Natural killer cell (primary cell): ENCODE data around the gene ARID1B. TPM values are rescaled to one million over a fixed set of nuclear protein-coding genes. Genes with fewer than 3 reads are reported as not detected.
A peak's percentile ranks its signal among the peaks of the same experiment; 100 is the strongest.

Experiments
- ATAC-seq, 3 donors: fragments of 150-1000 bp in 2 of 3; fragments of 200-7000 bp in 1 of 3; cut with Tn5 transposase; 1 replicate in 1 of 3; 2 replicates in 2 of 3; pipeline ENCODE4 v1.10.0; 2021; ENCODE audit warnings: mild to moderate bottlenecking in 2 of 3, moderate library complexity in 2 of 3
- DNase-seq, 2 donors: peaks; one replicate each; pipeline versions ENCODE4 v3.0.0 to v3.0.0-alpha.2; 2013 to 2021; ENCODE audit warnings: mixed read lengths in 1 of 2
- H3K27ac ChIP-seq: one replicate; pipeline ENCODE4 v1.5.1; 2013; ENCODE audit warnings: mild to moderate bottlenecking, low read length
- H3K27me3 ChIP-seq: one replicate; pipeline ENCODE4 v1.6.1; 2013; ENCODE audit warnings: low read length; ENCODE audit not compliant: control insufficient read depth, insufficient read depth
- H3K36me3 ChIP-seq: one replicate; pipeline ENCODE4 v1.6.1; 2013; ENCODE audit warnings: low read length; ENCODE audit not compliant: control insufficient read depth, insufficient read depth
- H3K4me1 ChIP-seq: one replicate; pipeline ENCODE4 v1.6.1; 2013; ENCODE audit warnings: low read length; ENCODE audit not compliant: control insufficient read depth, insufficient read depth
- H3K4me3 ChIP-seq: one replicate; pipeline ENCODE4 v1.5.1; 2013; ENCODE audit warnings: low read length
- H3K9me3 ChIP-seq: one replicate; pipeline ENCODE4 v1.6.1; 2013; ENCODE audit warnings: low read length; ENCODE audit not compliant: control insufficient read depth, insufficient read depth
- H3K27ac Mint-ChIP-seq, 2 donors: one replicate each; pipeline ENCODE4 v1.8.0; 2022; ENCODE audit warnings: mild to moderate bottlenecking in 2 of 2, mixed read lengths in 2 of 2, moderate library complexity in 1 of 2
- H3K27me3 Mint-ChIP-seq, 2 donors: one replicate each; pipeline ENCODE4 v1.8.0; 2022; ENCODE audit warnings: low read depth in 2 of 2, mixed read lengths in 2 of 2
- H3K36me3 Mint-ChIP-seq: one replicate; pipeline ENCODE4 v1.8.0; 2022; ENCODE audit warnings: mixed read lengths
- H3K4me1 Mint-ChIP-seq, 2 donors: one replicate each; pipeline ENCODE4 v1.8.0; 2022; ENCODE audit warnings: mixed read lengths in 2 of 2
- H3K4me3 Mint-ChIP-seq: one replicate; pipeline ENCODE4 v1.8.0; 2022; ENCODE audit warnings: mild to moderate bottlenecking, moderate library complexity, mixed read lengths
- H3K9me3 Mint-ChIP-seq, 2 donors: one replicate each; pipeline ENCODE4 v1.8.0; 2022; ENCODE audit warnings: mixed read lengths in 2 of 2
- WGBS: methylation state at CpG from one replicate; pipeline ENCODE4 v1.1.7; 2013; ENCODE audit warnings: missing lambda C conversion rate; ENCODE audit not compliant: insufficient coverage; 5-methylcytosine and 5-hydroxymethylcytosine counted together
- intact Hi-C: fragments of 100-400 bp; cut with micrococcal nuclease; formaldehyde crosslinking; loops from one replicate; pipeline ENCODE4 v1.14.2; 2022
- total RNA-seq, 4 donors: library from RNA; stranded (reverse); fragments of 120-200 nt in 1 of 4; gene quantifications; one replicate each; pipeline versions ENCODE4 v1.2.3 to v1.2.4, GENCODE V29; 2013 to 2022
- TF ChIP-seq, protein P1 (sequence below): fragments of 200-600 bp; IDR thresholded peaks from one replicate; pipeline ENCODE4 v1.8.0; 2022; ENCODE audit warnings: antibody characterized with exemption

The ARID1B gene
- total RNA-seq, 3 donors from 2014 or later (not counting 1 experiment from before 2014, with no cell fraction given) = 180 to 201 (median 189) TPM

DNA sequence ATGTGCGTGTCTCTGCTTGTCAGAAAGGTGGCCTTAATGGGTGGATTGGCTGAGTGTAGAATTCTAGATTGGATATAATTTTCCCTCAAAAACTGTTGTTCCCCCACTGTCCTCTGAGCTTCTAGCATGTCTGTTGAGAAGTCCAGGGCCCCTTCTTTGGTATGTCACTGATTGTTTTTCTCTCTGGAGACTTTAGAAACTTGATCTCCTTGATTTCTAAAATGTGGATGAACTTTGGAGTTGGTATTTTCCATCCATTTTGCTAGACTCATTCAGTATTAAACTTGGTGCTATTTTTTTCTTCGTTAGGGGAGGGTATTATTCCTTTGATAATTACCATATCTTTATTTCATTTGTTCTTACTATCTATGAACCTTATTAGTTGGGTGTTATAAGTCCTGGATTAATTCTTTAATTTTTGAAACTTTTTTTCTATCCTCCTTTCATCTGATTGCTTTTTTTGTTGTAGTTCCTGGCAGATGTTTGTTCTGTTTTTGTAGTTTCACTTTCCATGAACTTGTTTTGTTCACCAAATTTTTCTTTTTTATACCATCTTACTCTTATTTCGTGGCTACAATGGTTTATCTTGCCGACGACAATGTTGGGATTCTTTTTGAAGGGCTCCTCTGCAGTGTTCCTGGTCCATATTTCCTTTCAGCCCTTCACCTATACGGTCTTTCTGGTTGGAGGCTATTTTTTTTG, 68.4 kb downstream of the ARID1B start:
- TF ChIP-seq, protein P1, sequence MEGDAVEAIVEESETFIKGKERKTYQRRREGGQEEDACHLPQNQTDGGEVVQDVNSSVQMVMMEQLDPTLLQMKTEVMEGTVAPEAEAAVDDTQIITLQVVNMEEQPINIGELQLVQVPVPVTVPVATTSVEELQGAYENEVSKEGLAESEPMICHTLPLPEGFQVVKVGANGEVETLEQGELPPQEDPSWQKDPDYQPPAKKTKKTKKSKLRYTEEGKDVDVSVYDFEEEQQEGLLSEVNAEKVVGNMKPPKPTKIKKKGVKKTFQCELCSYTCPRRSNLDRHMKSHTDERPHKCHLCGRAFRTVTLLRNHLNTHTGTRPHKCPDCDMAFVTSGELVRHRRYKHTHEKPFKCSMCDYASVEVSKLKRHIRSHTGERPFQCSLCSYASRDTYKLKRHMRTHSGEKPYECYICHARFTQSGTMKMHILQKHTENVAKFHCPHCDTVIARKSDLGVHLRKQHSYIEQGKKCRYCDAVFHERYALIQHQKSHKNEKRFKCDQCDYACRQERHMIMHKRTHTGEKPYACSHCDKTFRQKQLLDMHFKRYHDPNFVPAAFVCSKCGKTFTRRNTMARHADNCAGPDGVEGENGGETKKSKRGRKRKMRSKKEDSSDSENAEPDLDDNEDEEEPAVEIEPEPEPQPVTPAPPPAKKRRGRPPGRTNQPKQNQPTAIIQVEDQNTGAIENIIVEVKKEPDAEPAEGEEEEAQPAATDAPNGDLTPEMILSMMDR = no peak
- Histone ChIP-seq H3K27ac (no peak overlapping the region), H3K27me3 (no peaks in the 10 kb centered on the region), H3K4me1 (peaks cover 21% of the 10 kb centered on the region), H3K9me3 (no peaks in the 10 kb centered on the region), H3K36me3 (no peaks in the 10 kb centered on the region), H3K4me3 (no peak overlapping the region)
- Mint-ChIP-seq H3K27me3 (no peaks in the 10 kb centered on the region), H3K4me3 (peak overlapping the region; percentile 38), H3K9me3 (no peaks in the 10 kb centered on the region), H3K4me1 (peaks cover 94 to 97% of the 10 kb centered on the region in 2 donors), H3K36me3 (no peaks in the 10 kb centered on the region), H3K27ac (peak overlapping the region; percentile 56 to 84)
- ATAC-seq (no peak), DNase-seq (no peak)
- intact Hi-C loops = no loop called here
- WGBS = 48% methylated on average over 4 of the region's 6 CpGs

DNA sequence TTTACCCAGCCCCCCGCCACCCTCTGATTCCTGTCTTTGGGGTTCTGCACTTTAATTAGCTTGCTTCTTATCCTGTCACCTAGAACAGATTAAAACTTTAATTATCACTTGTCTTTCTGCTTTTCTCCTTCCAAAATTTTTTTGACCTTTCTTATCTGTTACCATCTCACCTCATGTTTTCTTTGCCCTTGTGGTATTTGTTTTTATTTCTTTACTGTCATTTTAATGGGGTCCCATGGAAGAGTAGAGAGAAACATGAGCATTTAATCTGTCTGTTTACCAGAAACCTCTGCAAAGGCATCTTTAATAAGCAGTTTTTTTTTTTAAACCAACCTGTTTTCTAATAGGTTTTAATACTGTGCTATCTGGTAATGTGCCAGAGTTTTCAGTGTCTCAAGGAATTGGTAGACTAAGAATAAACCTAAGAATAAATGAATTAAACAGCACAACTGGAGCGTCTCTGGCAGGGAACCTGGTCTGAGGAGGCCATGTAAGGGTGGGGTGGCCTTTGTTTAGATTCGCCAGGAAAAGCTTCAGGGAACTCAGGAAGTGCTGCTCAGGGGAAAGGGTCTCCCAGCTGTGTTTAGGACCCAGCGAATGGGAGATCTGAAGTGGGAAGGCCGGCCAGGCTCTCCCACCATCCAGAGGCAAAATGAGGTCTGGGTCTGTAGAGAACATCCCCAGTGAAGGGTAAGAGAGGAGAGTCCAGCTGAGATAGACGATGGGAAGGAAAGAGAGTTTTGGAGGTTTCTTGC, 69.8 kb downstream of the ARID1B start:
- H3K36me3 ChIP-seq = no peaks in the 10 kb centered on the region
- no peak overlapping the region for H3K27ac ChIP-seq
- peaks cover 95 to 96% of the 10 kb centered on the region in 2 donors for H3K4me1 Mint-ChIP-seq
- WGBS = 86% methylated on average over 6 of the region's 6 CpGs
- no peaks in the 10 kb centered on the region for H3K36me3 Mint-ChIP-seq
- TF ChIP-seq, protein P1 = no peak
- no peaks in the 10 kb centered on the region for H3K27me3 Mint-ChIP-seq
- no peaks in the 10 kb centered on the region for H3K9me3 ChIP-seq
- H3K27ac Mint-ChIP-seq = peak overlapping the region; percentile 27 to 55
- intact Hi-C loops = no loop called here
- H3K9me3 Mint-ChIP-seq = no peaks in the 10 kb centered on the region
- no peak for DNase-seq
- no peak overlapping the region for H3K4me3 ChIP-seq
- H3K4me1 ChIP-seq = peaks cover 18% of the 10 kb centered on the region
- no peaks in the 10 kb centered on the region for H3K27me3 ChIP-seq
- peak overlapping the region; percentile 56 for H3K4me3 Mint-ChIP-seq
- no peak for ATAC-seq

DNA sequence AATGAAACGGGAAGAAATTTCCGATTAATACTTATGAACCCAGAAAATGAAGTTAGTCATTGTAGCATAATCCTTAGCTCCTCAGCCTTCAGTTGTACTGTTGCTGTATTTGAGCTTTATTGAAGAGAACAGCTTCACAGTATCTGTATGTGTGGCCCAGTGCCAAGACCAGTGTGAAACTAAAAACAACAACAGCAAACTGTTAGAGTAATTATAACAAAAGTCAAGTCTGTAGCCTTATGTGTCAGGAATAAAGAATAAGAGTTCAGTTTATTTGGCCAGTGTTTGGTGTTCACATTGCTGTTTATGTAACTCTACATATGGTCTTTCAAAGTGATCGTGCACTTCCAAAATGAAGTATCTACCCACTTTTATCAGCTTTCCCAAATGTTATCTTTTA, 70.9 kb downstream of the ARID1B start:
- Mint-ChIP-seq H3K9me3 (no peaks in the 10 kb centered on the region), H3K27me3 (no peaks in the 10 kb centered on the region), H3K36me3 (no peaks in the 10 kb centered on the region), H3K27ac (peak overlapping the region; percentile 57 to 63), H3K4me1 (peaks cover 90 to 93% of the 10 kb centered on the region in 2 donors), H3K4me3 (no peak overlapping the region)
- TF ChIP-seq, protein P1 = no peak
- H3K9me3 ChIP-seq = no peaks in the 10 kb centered on the region
- WGBS = 95% methylated on average over 3 of the region's 3 CpGs
- no peak overlapping the region for H3K4me3 ChIP-seq
- ATAC-seq (no peak), DNase-seq (no peak)
- no peaks in the 10 kb centered on the region for H3K27me3 ChIP-seq
- no peaks in the 10 kb centered on the region for H3K36me3 ChIP-seq
- intact Hi-C loops = no loop called here
- H3K4me1 ChIP-seq = peaks cover 21% of the 10 kb centered on the region
- H3K27ac ChIP-seq = no peak overlapping the region
